Brain microvascular endothelial cell (primary cell): Measurements from ENCODE around the gene RRBP1.
A peak's percentile ranks its signal among the peaks of the same experiment; 100 is the strongest.

Source experiments
- DNase-seq: peaks from one replicate; pipeline ENCODE4 v3.0.0-alpha.2; 2020
- H3K27ac ChIP-seq: fragments of 250-450 bp; sonication (Bioruptor Pico); 2 replicates; pipeline ENCODE4 v1.5.1; 2020; ENCODE audit warnings: mild to moderate bottlenecking, moderate library complexity
- H3K27me3 ChIP-seq: fragments of 250-450 bp; sonication (Bioruptor Pico); replicated peaks from 2 replicates; pipeline ENCODE4 v1.5.1; 2020; ENCODE audit warnings: mild to moderate bottlenecking
- H3K36me3 ChIP-seq: fragments of 250-450 bp; sonication (Bioruptor Pico); replicated peaks from 2 replicates; pipeline ENCODE4 v1.5.1; 2020; ENCODE audit warnings: mild to moderate bottlenecking
- H3K4me3 ChIP-seq: 2 replicates; pipeline ENCODE4 v1.5.1; 2011; ENCODE audit warnings: low read depth, mild to moderate bottlenecking, control low read depth, low read length, moderate library complexity
- CTCF ChIP-seq: IDR thresholded peaks from 2 replicates; pipeline ENCODE4 v1.5.1; 2011; ENCODE audit warnings: low read depth, mild to moderate bottlenecking, moderate library complexity, low read length, control low read depth, inconsistent platforms; ENCODE audit errors: missing control alignments
- in situ Hi-C: cut with HindIII; loops from 2 replicates; pipeline ENCODE4 v1.10.0; 2017; ENCODE audit warnings: low sequenced_read_pairs, low pct_ligation_motif_present

Gene RRBP1

GRCh38 chr20:17645546-17646208 is 36.4 kb downstream of the RRBP1 start:
- DNase-seq, result no peak
- in situ Hi-C loops, result no loop called here
- Histone ChIP-seq H3K27ac (no peak overlapping the region), H3K27me3 (no peaks in the 10 kb centered on the region), H3K4me3 (no peak overlapping the region), H3K36me3 (peaks cover 45% of the 10 kb centered on the region)
- no peak for TF ChIP-seq CTCF

- in situ Hi-C loops, result no loop called here
- no peaks in the 10 kb centered on the region for H3K27me3 ChIP-seq
- TF ChIP-seq CTCF, result no peak
- peaks cover 46% of the 10 kb centered on the region for H3K36me3 ChIP-seq
- no peak overlapping the region for H3K27ac ChIP-seq
- no peak overlapping the region for H3K4me3 ChIP-seq
- DNase-seq, result no peak
These were observed 37.0 kb downstream of the RRBP1 start for GRCh38 chr20:17645010-17645409.

GRCh38 chr20:17644451-17644850 is 37.6 kb downstream of the RRBP1 start:
- H3K27ac ChIP-seq, result peak overlapping the region; percentile 42
- no peak overlapping the region for H3K4me3 ChIP-seq
- no peak for DNase-seq
- TF ChIP-seq CTCF, result no peak
- in situ Hi-C loops, result no loop called here
- peaks cover 46% of the 10 kb centered on the region for H3K36me3 ChIP-seq
- no peaks in the 10 kb centered on the region for H3K27me3 ChIP-seq

GRCh38 chr20:17643531-17644188 is 38.4 kb downstream of the RRBP1 start:
- Histone ChIP-seq H3K4me3 (no peak overlapping the region), H3K27me3 (no peaks in the 10 kb centered on the region), H3K27ac (peak overlapping the region; percentile 42), H3K36me3 (peaks cover 54% of the 10 kb centered on the region)
- TF ChIP-seq CTCF, result no peak
- DNase-seq, result peak; percentile 19
- in situ Hi-C loops, result no loop called here

GRCh38 chr20:17642404-17643269 is 39.4 kb downstream of the RRBP1 start:
- H3K36me3 ChIP-seq, result peaks cover 51% of the 10 kb centered on the region
- no peak overlapping the region for H3K4me3 ChIP-seq
- no peak overlapping the region for H3K27ac ChIP-seq
- no peak for TF ChIP-seq CTCF
- in situ Hi-C loops, result no loop called here
- no peak for DNase-seq
- H3K27me3 ChIP-seq, result no peaks in the 10 kb centered on the region
